Measurements from ENCODE around the gene STXBP6. TPM values are rescaled to one million over a fixed set of nuclear protein-coding genes. Genes with fewer than 3 reads are reported as not detected.

Gene STXBP6
- total and polyA plus RNA-seq, 12 donors = 12.2 to 49.0 (median 24.4) TPM

GRCh38 chr14:24875203-24875838 lies 174.6 kb downstream of the STXBP6 start:
- Histone ChIP-seq H3K27ac (peak overlapping the region in 7 of 10 donors; percentile 19 to 75 (median 28)), H3K36me3 (no peaks in the 10 kb centered on the region), H3K4me1 (peaks cover 6 to 91% (median 59%) of the 10 kb centered on the region in 9 donors), H3K27me3 (no peaks in the 10 kb centered on the region), H3K9me3 (no peaks in the 10 kb centered on the region), H3K4me3 (no peak overlapping the region)
- intact Hi-C loops (cut with DNase I) = no loop called here
- TF ChIP-seq, protein P1, sequence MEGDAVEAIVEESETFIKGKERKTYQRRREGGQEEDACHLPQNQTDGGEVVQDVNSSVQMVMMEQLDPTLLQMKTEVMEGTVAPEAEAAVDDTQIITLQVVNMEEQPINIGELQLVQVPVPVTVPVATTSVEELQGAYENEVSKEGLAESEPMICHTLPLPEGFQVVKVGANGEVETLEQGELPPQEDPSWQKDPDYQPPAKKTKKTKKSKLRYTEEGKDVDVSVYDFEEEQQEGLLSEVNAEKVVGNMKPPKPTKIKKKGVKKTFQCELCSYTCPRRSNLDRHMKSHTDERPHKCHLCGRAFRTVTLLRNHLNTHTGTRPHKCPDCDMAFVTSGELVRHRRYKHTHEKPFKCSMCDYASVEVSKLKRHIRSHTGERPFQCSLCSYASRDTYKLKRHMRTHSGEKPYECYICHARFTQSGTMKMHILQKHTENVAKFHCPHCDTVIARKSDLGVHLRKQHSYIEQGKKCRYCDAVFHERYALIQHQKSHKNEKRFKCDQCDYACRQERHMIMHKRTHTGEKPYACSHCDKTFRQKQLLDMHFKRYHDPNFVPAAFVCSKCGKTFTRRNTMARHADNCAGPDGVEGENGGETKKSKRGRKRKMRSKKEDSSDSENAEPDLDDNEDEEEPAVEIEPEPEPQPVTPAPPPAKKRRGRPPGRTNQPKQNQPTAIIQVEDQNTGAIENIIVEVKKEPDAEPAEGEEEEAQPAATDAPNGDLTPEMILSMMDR (IDR thresholded peaks at IDR 0.05) = no peak
- ATAC-seq (no peak), DNase-seq (no peak)
- 75 to 77% methylated on average over 4 of the region's 4 CpGs for WGBS, 2 donors

DNA sequence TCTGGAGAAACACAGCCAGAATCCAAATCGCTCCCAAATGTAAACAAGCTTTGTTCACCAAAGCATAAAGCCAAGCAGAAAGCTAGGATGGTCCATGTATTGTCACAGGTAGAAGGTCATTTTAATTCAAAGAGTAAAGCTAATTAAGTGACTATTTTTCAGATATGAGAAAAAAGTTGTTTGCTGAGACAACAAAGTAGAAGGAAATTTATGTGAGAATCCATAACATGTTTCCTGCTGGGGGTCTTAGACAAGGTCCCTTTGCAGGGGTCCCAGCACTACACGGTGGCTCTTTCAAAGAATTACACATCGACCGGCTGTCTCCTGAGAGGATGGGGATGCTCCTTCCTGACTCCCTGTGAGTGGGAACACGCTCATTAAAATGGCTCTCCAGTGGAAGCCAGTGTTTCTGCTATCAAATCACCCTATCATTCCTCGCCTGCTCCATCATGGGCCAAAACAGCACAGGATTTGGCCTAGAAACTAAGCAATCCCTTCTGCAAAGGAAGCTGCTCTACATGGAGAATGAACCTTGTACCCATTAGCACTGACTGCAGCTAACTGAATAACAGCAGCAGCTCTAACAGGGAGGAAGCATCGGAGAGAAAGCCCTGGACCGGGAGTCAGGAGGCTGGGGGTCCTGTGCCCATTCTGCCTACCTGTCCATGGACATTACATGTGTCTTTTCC lies 175.3 kb downstream of the STXBP6 start:
- TF ChIP-seq, protein P1 (IDR thresholded peaks at IDR 0.05) = no peak
- Histone ChIP-seq H3K27ac (peak overlapping the region in 2 of 10 donors; percentile 61 to 75), H3K4me3 (no peak overlapping the region), H3K36me3 (no peaks in the 10 kb centered on the region), H3K4me1 (peaks cover 6 to 84% (median 52%) of the 10 kb centered on the region in 9 donors), H3K27me3 (no peaks in the 10 kb centered on the region), H3K9me3 (no peaks in the 10 kb centered on the region)
- 87 to 90% methylated on average over 8 of the region's 8 CpGs for WGBS, 2 donors
- intact Hi-C loops (cut with DNase I) = no loop called here
- ATAC-seq (no peak), DNase-seq (no peak)

- intact Hi-C loops (cut with DNase I) = no loop called here
- 41 to 53% methylated on average over 5 of the region's 5 CpGs for WGBS, 2 donors
- no peaks in the 10 kb centered on the region for H3K36me3 ChIP-seq
Measured at GRCh38 chr14:24873551-24873950, 176.4 kb downstream of the STXBP6 start.

DNA sequence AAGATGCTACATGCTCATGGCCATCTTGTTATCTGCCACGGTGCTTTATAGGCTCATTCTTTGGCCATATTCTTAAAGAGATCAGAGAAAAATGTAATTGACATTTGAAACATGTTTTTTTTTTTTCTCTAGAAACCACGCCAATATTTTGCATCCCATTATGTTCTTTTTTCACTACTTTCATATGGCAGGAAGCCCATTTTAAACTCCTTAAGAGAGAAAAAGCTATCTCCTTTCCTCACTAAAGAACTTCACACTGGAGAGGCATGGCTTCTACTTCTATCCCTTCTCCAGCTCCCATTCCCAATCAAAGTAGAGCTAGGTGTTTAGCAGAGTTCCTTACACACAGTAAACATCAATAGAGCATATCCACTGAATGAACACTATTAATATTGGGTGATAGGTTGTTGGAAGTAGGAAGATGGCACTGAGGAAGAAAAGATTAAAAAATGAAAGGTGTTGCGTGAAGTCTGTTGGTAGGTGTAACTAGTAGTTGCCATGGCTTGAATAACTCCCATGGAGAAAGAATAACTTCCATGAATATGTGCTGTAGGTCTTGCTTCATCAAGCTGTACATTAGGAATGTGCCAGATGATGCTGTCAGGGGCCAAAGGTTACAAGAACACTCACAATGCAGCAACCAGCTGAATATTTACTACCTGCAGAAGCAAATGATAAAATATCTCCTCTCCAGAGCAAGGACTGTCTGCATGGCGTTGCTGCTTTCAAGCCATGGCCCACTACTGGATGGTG lies 178.8 kb downstream of the STXBP6 start:
- 75 to 82% methylated on average over 4 of the region's 4 CpGs for WGBS, 2 donors
- no peak overlapping the region for H3K27ac ChIP-seq
- no peak for ATAC-seq
- H3K36me3 ChIP-seq = no peaks in the 10 kb centered on the region
- no peak overlapping the region for H3K4me3 ChIP-seq
- H3K27me3 ChIP-seq = no peaks in the 10 kb centered on the region
- no peak for DNase-seq
- H3K9me3 ChIP-seq = peaks cover 0 to 2% (median 0%) of the 10 kb centered on the region in 11 donors
- intact Hi-C loops (cut with DNase I) = no loop called here
- peaks cover 6 to 55% (median 37%) of the 10 kb centered on the region in 9 donors for H3K4me1 ChIP-seq
- TF ChIP-seq, protein P1 (IDR thresholded peaks at IDR 0.05) = no peak

More at GRCh38 chr14:24873551-24873950, 176.4 kb downstream of the STXBP6 start:
- ATAC-seq (peak in 7 of 8 donors; percentile 42 to 85 (median 61)), DNase-seq (peak in 1 of 2 donors; percentile 28)
- TF ChIP-seq, protein P1 (IDR thresholded peaks at IDR 0.05) = no peak
- H3K27me3 ChIP-seq = no peaks in the 10 kb centered on the region
- H3K27ac ChIP-seq = peak overlapping the region in 6 of 10 donors; percentile 12 to 61 (median 34)
- H3K9me3 ChIP-seq = no peaks in the 10 kb centered on the region
- no peak overlapping the region for H3K4me3 ChIP-seq
- peaks cover 6 to 74% (median 44%) of the 10 kb centered on the region in 9 donors for H3K4me1 ChIP-seq
